GM19324 (cell line): ENCODE measurements around the gene GLYAT.

Experiments used
- ATAC-seq: cut with Tn5 transposase; IDR thresholded peaks from one replicate; pipeline ENCODE4 v1.9.1; 2021; ENCODE audit warnings: mild to moderate bottlenecking, moderate library complexity; ENCODE audit not compliant: unreplicated experiment, low FRiP score

The GLYAT gene

DNA sequence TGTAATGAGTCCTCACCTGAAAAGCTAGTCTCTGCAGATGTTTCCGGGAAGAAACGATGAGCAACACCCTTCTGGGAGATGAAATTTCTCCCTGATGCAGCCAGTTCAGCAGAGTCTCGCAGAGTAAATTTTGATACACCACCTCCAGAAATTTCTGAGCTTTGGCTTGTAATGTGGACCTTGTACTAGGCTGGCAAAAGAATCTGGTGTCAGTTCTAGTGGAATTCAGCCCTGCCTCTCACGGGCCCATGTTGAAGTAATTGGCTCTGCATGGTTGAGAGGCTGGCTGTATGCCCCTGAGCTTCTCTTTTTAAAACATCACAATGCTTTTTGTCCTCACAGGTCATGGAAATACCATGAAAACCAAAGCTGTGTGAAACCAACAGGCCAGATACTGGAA lies at the start of gene GLYAT:
TSS of gene GLYAT (minus strand) at position 125 of the 400 bp plus-strand sequence. CDS start 7,447 bp downstream, outside the sequence.
- no peak for ATAC-seq

DNA sequence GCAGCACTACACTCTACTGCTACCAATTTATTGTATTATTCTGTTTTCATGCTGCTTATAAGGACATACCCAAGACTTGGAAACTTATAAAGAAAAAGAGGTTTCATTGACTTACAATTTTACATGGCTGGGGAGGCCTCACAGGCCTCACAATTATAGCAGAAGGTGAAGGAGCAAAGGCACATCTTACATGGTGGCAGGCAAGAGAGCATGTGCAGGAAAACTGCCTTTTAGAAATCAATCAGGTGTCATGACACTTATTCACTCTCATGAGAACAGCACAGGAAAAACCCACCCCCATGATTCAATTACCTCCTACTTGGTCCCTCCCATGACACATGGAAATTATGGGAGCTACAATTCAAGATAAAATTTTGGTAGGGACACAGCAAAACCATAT lies 49.6 kb upstream of the GLYAT start:
- no peak for ATAC-seq

- ATAC-seq = no peak
Observed at GRCh38 chr11:58780578-58780977, 48.8 kb upstream of the GLYAT start.

GRCh38 chr11:58776891-58777710 lies 45.4 kb upstream of the GLYAT start:
- no peak for ATAC-seq

DNA sequence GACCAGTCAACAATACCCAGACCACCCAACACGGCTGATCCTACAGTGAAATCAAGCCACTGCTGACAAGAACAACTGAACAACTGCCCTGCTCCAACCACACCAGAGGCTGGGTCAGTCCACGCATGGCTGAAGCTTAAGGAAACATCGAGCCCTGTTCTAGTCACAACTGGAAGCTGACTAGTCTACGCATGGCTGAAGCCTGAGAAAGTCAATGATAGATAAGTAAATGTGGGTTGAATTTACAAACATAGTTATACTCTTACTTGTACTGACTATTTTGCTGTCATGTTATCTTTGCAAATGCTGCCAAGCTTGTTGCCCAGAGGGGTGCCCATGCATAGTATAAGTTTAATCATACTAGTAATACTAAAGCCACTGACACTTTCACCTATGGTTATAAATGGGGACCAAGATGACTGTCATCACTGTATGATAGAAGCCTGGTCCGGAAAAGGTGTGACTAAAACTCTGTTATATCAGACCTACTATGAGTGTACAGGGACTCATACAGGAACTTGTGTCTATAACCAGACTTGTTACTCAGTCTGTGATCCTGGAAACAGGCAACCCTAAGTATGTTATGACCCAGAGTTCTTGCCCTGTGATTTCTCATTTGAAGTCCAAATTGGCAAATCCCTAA lies 43.4 kb upstream of the GLYAT start:
- no peak for ATAC-seq

DNA sequence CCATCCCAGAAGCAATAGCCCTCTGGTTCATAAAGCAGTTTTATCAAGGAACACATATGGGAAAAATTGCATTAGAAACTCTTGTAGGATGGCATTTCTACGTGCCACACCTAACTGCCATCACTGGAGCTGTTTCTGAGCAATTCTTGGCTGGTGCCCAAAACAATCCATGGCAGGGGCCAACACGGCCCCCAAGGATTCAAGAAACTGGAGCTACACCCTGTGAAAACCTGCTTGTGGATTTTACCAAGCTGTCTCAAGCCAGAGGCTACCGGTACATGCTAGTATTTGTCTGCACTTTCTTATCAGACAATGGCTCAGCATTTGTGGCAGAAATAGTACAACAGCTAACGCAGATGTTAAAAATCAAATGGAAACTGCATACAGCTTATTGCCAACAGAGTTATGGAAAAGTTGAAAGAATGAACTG lies 42.4 kb upstream of the GLYAT start:
- no peak for ATAC-seq

GRCh38 chr11:58773337-58773736 lies 41.6 kb upstream of the GLYAT start:
- ATAC-seq = no peak

DNA sequence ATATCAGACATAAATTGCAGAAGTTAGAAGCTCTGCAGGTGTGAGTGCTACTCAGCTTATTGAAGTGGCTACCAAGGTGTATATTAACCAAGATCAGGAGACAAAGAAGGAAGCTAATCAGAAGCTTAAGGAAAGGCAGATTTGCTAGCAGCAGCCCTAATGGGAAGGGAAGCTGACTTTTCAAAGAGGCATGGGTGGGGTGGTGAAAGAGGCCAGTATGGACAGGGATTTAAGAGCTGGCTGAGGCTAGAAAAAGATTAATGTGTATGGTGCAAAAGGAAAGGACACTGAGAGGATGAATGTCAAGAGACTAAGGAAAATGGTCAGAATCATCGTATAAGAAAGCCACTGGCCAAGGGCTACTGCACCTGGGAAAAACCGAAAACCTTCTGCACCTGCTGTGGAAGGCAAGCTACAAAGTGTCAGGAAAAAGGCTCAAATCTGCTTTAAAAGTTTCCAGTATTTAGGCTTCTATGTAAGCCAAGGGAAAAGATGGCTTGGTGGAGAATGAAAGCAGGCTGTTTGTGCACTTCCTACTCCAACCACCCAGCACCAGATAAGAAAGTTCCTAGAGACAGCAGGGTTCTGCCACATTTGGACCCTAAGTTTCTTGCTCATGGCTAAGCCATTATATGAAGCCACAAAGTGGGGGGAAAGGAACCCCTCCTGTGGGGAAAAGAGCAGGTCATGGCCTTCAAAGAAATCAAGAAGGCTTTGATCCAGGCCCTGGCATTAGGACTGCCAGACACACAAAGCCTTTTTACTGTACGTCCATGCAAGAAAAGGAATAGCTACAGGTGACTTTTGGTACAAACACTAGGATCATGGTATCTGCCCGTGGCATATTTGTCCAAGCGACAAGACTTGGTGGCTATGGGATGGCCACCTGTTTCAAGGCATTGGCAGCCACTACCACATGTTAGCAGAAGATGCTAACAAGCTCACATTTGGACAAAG lies 40.9 kb upstream of the GLYAT start:
- no peak for ATAC-seq

GRCh38 chr11:58771458-58771855 lies 39.7 kb upstream of the GLYAT start:
- ATAC-seq = no peak

- no peak for ATAC-seq
Observed at GRCh38 chr11:58770627-58771457, 39.1 kb upstream of the GLYAT start.

- ATAC-seq = no peak
Observed at GRCh38 chr11:58770166-58770565, 38.4 kb upstream of the GLYAT start.

GRCh38 chr11:58769308-58769707 lies 37.6 kb upstream of the GLYAT start:
- ATAC-seq = no peak

- ATAC-seq = no peak
Observed at GRCh38 chr11:58768137-58768536, 36.4 kb upstream of the GLYAT start.

- ATAC-seq = no peak
Observed at GRCh38 chr11:58765078-58765477, 33.3 kb upstream of the GLYAT start.

DNA sequence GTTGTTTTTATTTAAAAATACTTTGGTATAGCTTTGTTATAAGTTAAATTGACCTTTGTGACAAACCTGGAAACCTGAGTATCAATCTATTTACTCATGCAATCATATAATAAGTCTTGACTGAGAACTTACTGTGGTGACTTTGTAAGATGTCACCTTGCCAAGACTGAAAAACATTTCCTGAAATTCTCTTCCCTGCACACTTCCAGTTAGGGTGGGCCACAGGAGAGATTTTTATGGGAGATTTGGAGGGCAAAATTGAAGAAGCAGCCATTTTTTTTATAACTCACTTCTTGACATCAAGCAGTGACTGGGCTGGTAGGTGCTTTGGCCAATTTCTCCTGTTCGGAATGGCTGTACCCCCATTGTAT lies 31.4 kb upstream of the GLYAT start:
- ATAC-seq = no peak

DNA sequence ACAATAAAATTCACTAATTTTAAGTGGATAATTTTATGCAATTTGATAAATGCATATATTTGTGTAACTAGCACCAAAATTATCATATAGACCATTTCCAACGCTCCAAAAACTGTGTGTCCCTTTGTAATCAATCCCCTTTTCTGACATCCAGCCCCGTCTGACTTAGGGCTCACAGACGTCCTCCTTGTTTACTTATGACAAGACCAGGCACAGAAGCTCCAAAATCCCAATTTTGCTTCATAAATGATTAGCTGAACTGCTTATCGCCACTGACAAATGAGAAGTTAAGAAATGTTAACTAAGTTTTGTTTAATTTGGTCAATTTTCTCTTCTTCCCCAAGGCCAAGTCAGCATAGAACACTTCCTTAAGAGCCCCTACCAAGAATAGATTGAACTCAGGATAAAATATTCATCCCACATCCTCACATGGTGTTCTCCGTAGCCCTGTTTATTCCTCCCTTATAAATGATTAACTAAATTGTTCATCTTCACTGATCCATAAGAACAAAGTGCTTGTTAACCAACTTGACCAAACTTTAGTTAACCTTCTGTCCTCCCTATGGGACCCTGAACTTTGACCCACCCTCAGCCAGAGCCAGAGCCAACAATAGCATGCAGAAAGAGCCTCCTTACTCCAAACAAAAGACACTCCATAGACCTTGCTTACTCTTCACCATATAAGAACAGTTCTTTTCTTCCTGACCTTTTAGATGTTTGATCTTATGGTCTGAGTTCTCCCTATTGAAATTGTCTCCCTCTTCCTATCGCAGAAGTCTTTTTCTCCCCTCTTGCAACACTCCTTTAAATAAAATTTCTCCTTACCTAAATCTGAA lies 30.8 kb upstream of the GLYAT start:
- no peak for ATAC-seq

DNA sequence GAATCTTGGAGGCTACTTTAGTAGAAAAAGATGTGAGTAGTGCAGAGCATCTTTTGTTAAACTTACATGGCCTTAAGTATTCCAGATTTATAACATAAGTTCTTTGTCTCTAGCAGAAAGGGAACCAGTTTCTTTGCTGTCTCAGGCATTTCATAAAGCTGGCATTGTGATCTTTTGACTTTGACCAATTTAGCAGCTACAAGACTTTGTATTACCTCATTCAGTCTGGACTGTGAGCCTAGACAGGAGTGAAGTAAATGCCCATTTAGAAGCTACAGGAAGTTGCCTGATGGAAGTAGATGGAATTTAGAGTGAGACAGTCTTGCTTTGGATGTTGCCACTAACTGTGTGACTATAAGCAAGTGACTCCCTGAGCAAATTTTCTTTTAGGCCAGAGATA lies 25.7 kb upstream of the GLYAT start:
- no peak for ATAC-seq

DNA sequence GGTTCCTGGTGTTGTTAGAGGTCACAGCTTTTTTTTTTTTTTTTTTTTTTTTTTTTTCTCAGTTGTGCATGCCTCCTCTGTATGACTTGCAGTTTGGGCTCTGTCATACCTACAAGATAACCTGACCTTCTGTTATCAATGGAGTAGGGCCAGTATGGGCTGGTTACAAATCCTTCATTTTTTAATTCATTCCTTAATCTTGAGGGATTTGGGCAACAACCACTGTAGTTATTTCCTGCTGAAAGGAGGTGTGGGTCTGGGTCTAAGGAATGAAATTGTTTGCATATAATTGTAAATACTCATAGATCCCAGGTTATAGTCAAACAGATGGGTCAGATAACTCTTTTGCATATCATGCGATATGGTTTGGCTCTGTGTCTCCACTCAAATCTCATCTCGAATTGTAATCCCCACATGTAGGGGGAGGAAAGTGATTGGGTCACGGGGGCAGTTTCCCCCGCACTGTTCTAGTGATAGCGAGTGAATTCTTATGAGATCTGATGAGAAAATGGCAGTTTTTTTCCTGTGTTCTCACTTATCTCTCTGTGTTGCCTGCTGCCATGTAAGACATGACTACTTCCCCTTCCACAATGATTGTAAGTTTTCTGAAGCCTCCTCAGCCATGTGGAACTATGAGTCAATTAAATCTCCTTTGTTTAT lies 14.1 kb upstream of the GLYAT start:
- no peak for ATAC-seq
